ENCODE measurements around the gene MAX. TPM values are rescaled to one million over a fixed set of nuclear protein-coding genes. Genes with fewer than 3 reads are reported as not detected.

MAX gene
- total RNA-seq, 1 experiment from 2014 or later = 68.9 TPM

GRCh38 chr14:65054471-65055085, 47.7 kb downstream of the MAX start:
- Histone ChIP-seq H3K27ac (ENCODE audit: low read length) (no peak overlapping the region), H4K20me1 (ENCODE audit: low read length) (no peaks in the 10 kb centered on the region), H3K9me2 (replicated peaks; ENCODE audit: low read length) (no peaks in the 10 kb centered on the region), H3K4me1 (ENCODE audit: insufficient read depth, low read length) (no peaks in the 10 kb centered on the region), H3K9me3 (ENCODE audit: low read length) (no peaks in the 10 kb centered on the region), H3K4me2 (ENCODE audit: low read length) (no peak overlapping the region), H3F3A (ENCODE audit: low read length, unreplicated experiment) (no peaks in the 10 kb centered on the region), H3K9ac (ENCODE audit: low read length) (no peak overlapping the region), H3K79me2 (ENCODE audit: low read length) (no peaks in the 10 kb centered on the region), H3K27me3 (ENCODE audit: low read length) (no peaks in the 10 kb centered on the region), H3K4me3 (ENCODE audit: low read length) (no peak overlapping the region), H2AFZ (ENCODE audit: low read length) (no peak overlapping the region), H3K36me3 (ENCODE audit: low read depth, low read length) (peaks cover 8% of the 10 kb centered on the region)
- ATAC-seq (peak; percentile 25; the same call in 1 of the 2 replicates), DNase-seq (no peak)
- POLR2A ChIA-PET (ENCODE audit: unreplicated experiment) = no interaction called here
- CTCF ChIA-PET = no interaction called here
- no peak for TF ChIP-seq EZH2phosphoT487 (IDR thresholded peaks at IDR 0.05; ENCODE audit: borderline replicate concordance, low read length)
- TF ChIP-seq, protein P1, sequence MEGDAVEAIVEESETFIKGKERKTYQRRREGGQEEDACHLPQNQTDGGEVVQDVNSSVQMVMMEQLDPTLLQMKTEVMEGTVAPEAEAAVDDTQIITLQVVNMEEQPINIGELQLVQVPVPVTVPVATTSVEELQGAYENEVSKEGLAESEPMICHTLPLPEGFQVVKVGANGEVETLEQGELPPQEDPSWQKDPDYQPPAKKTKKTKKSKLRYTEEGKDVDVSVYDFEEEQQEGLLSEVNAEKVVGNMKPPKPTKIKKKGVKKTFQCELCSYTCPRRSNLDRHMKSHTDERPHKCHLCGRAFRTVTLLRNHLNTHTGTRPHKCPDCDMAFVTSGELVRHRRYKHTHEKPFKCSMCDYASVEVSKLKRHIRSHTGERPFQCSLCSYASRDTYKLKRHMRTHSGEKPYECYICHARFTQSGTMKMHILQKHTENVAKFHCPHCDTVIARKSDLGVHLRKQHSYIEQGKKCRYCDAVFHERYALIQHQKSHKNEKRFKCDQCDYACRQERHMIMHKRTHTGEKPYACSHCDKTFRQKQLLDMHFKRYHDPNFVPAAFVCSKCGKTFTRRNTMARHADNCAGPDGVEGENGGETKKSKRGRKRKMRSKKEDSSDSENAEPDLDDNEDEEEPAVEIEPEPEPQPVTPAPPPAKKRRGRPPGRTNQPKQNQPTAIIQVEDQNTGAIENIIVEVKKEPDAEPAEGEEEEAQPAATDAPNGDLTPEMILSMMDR (conservative IDR thresholded peaks at IDR 0.05; ENCODE audit: low read depth, low read length) = no peak
- TF ChIP-seq EZH2 (IDR thresholded peaks at IDR 0.05; ENCODE audit: low read length, unreplicated experiment) = no peak
- no TSS peak for BruUV-seq (replicated peaks)
- intact Hi-C loops (cut with micrococcal nuclease) = no loop called here

- H3K9ac ChIP-seq (ENCODE audit: low read length) = no peak overlapping the region
- no peaks in the 10 kb centered on the region for H3K4me1 ChIP-seq (ENCODE audit: insufficient read depth, low read length)
- DNase-seq = no peak
- no peaks in the 10 kb centered on the region for H4K20me1 ChIP-seq (ENCODE audit: low read length)
- H3K79me2 ChIP-seq (ENCODE audit: low read length) = no peaks in the 10 kb centered on the region
- no peak overlapping the region for H2AFZ ChIP-seq (ENCODE audit: low read length)
- ATAC-seq = no peak
- H3K9me3 ChIP-seq (ENCODE audit: low read length) = no peaks in the 10 kb centered on the region
- H3K27me3 ChIP-seq (ENCODE audit: low read length) = no peaks in the 10 kb centered on the region
- no TSS peak for BruUV-seq (replicated peaks)
- POLR2A ChIA-PET (ENCODE audit: unreplicated experiment) = no interaction called here
- no peaks in the 10 kb centered on the region for H3F3A ChIP-seq (ENCODE audit: low read length, unreplicated experiment)
- H3K36me3 ChIP-seq (ENCODE audit: low read depth, low read length) = peaks cover 10% of the 10 kb centered on the region
- H3K9me2 ChIP-seq (replicated peaks; ENCODE audit: low read length) = no peaks in the 10 kb centered on the region
- intact Hi-C loops (cut with micrococcal nuclease) = no loop called here
- H3K27ac ChIP-seq (ENCODE audit: low read length) = no peak overlapping the region
- CTCF ChIA-PET = no interaction called here
- H3K4me2 ChIP-seq (ENCODE audit: low read length) = no peak overlapping the region
- no peak for TF ChIP-seq EZH2 (IDR thresholded peaks at IDR 0.05; ENCODE audit: low read length, unreplicated experiment)
- TF ChIP-seq, protein P1 (conservative IDR thresholded peaks at IDR 0.05; ENCODE audit: low read depth, low read length) = no peak
- TF ChIP-seq EZH2phosphoT487 (IDR thresholded peaks at IDR 0.05; ENCODE audit: borderline replicate concordance, low read length) = no peak
- no peak overlapping the region for H3K4me3 ChIP-seq (ENCODE audit: low read length)
These were observed 48.9 kb downstream of the MAX start for GRCh38 chr14:65053466-65053865.

DNA sequence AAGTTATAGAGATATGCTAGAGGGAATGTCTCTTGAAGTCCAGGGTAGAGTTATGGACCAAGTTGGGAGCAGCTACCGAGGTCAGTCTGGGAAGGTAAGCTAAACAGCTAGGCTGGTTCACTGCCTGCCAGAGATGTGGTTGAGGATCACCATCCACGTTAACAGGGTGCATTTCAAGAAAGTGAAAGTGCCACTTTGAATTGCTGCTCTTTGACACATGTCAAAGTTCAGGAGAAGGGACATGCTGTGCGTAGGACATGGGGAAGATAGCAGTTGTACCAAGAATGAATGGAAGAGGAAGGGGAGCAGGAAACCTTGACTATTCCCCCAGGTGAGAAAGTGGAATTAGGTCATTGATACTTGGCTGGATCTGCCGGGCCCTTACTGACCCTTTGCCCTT, 49.5 kb downstream of the MAX start:
- Histone ChIP-seq H3K36me3 (ENCODE audit: low read depth, low read length) (peaks cover 15% of the 10 kb centered on the region), H2AFZ (ENCODE audit: low read length) (no peak overlapping the region), H3K27ac (ENCODE audit: low read length) (no peak overlapping the region), H3K9ac (ENCODE audit: low read length) (no peak overlapping the region), H3K9me3 (ENCODE audit: low read length) (no peaks in the 10 kb centered on the region), H3F3A (ENCODE audit: low read length, unreplicated experiment) (no peaks in the 10 kb centered on the region), H3K4me3 (ENCODE audit: low read length) (no peak overlapping the region), H3K9me2 (replicated peaks; ENCODE audit: low read length) (no peaks in the 10 kb centered on the region), H4K20me1 (ENCODE audit: low read length) (no peaks in the 10 kb centered on the region), H3K4me1 (ENCODE audit: insufficient read depth, low read length) (no peaks in the 10 kb centered on the region), H3K79me2 (ENCODE audit: low read length) (no peaks in the 10 kb centered on the region), H3K4me2 (ENCODE audit: low read length) (no peak overlapping the region), H3K27me3 (ENCODE audit: low read length) (no peaks in the 10 kb centered on the region)
- TF ChIP-seq EZH2 (IDR thresholded peaks at IDR 0.05; ENCODE audit: low read length, unreplicated experiment) = no peak
- TF ChIP-seq EZH2phosphoT487 (IDR thresholded peaks at IDR 0.05; ENCODE audit: borderline replicate concordance, low read length) = no peak
- TF ChIP-seq, protein P1 (conservative IDR thresholded peaks at IDR 0.05; ENCODE audit: low read depth, low read length) = no peak
- BruUV-seq (replicated peaks) = no TSS peak
- no peak for DNase-seq
- ATAC-seq = no peak
- POLR2A ChIA-PET (ENCODE audit: unreplicated experiment) = no interaction called here
- CTCF ChIA-PET = no interaction called here
- intact Hi-C loops (cut with micrococcal nuclease) = no loop called here
